GM21619 (cell line): ENCODE measurements around the gene DUSP10.

Experiments
- ATAC-seq: cut with Tn5 transposase; IDR thresholded peaks from one replicate; pipeline ENCODE4 v1.9.1; 2021; ENCODE audit not compliant: unreplicated experiment

DUSP10 gene

GRCh38 chr1:221741703-221742554, at the start of gene DUSP10:
Gene DUSP10 (minus strand): TSS chr1:221742089. CDS start chr1:221739744, 2,345 bp downstream.
- peak; percentile 82 for ATAC-seq

GRCh38 chr1:221788466-221788865, 46.6 kb upstream of the DUSP10 start:
- ATAC-seq, result no peak

GRCh38 chr1:221786647-221787046, 44.8 kb upstream of the DUSP10 start:
- no peak for ATAC-seq

GRCh38 chr1:221783936-221784335, 42.0 kb upstream of the DUSP10 start:
- ATAC-seq, result no peak

- ATAC-seq, result no peak
Measured at GRCh38 chr1:221783437-221783836, 41.5 kb upstream of the DUSP10 start.

GRCh38 chr1:221782970-221783369, 41.1 kb upstream of the DUSP10 start:
- no peak for ATAC-seq

- no peak for ATAC-seq
Measured at GRCh38 chr1:221782477-221782876, 40.6 kb upstream of the DUSP10 start.

GRCh38 chr1:221781102-221781755, 39.3 kb upstream of the DUSP10 start:
- ATAC-seq, result no peak

- ATAC-seq, result no peak
Measured at GRCh38 chr1:221780175-221780574, 38.3 kb upstream of the DUSP10 start.

GRCh38 chr1:221779771-221780170, 37.9 kb upstream of the DUSP10 start:
- ATAC-seq, result no peak

- ATAC-seq, result peak; percentile 23
Measured at GRCh38 chr1:221778535-221779142, 36.8 kb upstream of the DUSP10 start.

GRCh38 chr1:221778125-221778524, 36.2 kb upstream of the DUSP10 start:
- ATAC-seq, result peak; percentile 28

- peak; percentile 72 for ATAC-seq
Measured at GRCh38 chr1:221777431-221778072, 35.7 kb upstream of the DUSP10 start.

- ATAC-seq, result peak; percentile 25
Measured at GRCh38 chr1:221776495-221777301, 34.8 kb upstream of the DUSP10 start.

- ATAC-seq, result no peak
Measured at GRCh38 chr1:221775206-221775605, 33.3 kb upstream of the DUSP10 start.

GRCh38 chr1:221774054-221774842, 32.4 kb upstream of the DUSP10 start:
- ATAC-seq, result no peak

- ATAC-seq, result no peak
Measured at GRCh38 chr1:221773383-221773782, 31.5 kb upstream of the DUSP10 start.

- ATAC-seq, result no peak
Measured at GRCh38 chr1:221772117-221772516, 30.2 kb upstream of the DUSP10 start.

- no peak for ATAC-seq
Measured at GRCh38 chr1:221768444-221769066, 26.7 kb upstream of the DUSP10 start.
